Left ventricle myocardium inferior (tissue), 1 donor: Measurements from ENCODE around the gene SERPINB10. TPM values are rescaled to one million over a fixed set of nuclear protein-coding genes. Genes with fewer than 3 reads are reported as not detected.

Experiments used
- DNase-seq: peaks from one replicate; pipeline ENCODE4 v3.0.0-alpha.2; 2020
- H3K27ac ChIP-seq: fragments of 200-600 bp; replicated peaks from 2 replicates; pipeline ENCODE4 v1.8.0; 2021
- H3K27me3 ChIP-seq: fragments of 200-600 bp; 2 replicates; pipeline ENCODE4 v1.8.0; 2021; ENCODE audit warnings: low read depth
- H3K36me3 ChIP-seq: fragments of 200-600 bp; 2 replicates; pipeline ENCODE4 v1.8.0; 2021
- H3K4me1 ChIP-seq: fragments of 200-600 bp; 2 replicates; pipeline ENCODE4 v1.8.0; 2021
- H3K4me3 ChIP-seq: fragments of 200-600 bp; 2 replicates; pipeline ENCODE4 v1.8.0; 2021; ENCODE audit warnings: mild to moderate bottlenecking, moderate library complexity
- H3K9me3 ChIP-seq: fragments of 200-600 bp; replicated peaks from 2 replicates; pipeline ENCODE4 v1.8.0; 2021
- CTCF ChIP-seq: fragments of 200-600 bp; IDR thresholded peaks from 2 replicates; pipeline ENCODE4 v1.8.0; 2021; ENCODE audit warnings: antibody characterized with exemption, mild to moderate bottlenecking, borderline replicate concordance
- intact Hi-C: fragments of 100-400 bp; cut with micrococcal nuclease; formaldehyde crosslinking; loops from one replicate; pipeline ENCODE4 v1.11.0; 2022
- total RNA-seq: library from RNA; stranded (reverse); fragmentation: NEBNext Ultra II Directional; extraction: Animal tissue kit (Norgen Biotek cat#: 25700); gene quantifications from one replicate; pipeline ENCODE4 v1.2.1, GENCODE V29; 2021
- donor health status: DM: no; HTN: yes; CAD: no; lungs with severe emphysema.

The SERPINB10 gene
- total RNA-seq, 1 donor from 2014 or later, result not detected

- no peak for DNase-seq
- Histone ChIP-seq H3K27ac (no peak overlapping the region), H3K27me3 (peaks cover 14% of the 10 kb centered on the region), H3K4me1 (peaks cover 14% of the 10 kb centered on the region), H3K36me3 (no peaks in the 10 kb centered on the region), H3K4me3 (no peak overlapping the region), H3K9me3 (no peaks in the 10 kb centered on the region)
- TF ChIP-seq CTCF, result no peak
- intact Hi-C loops, result no loop called here
Measured at GRCh38 chr18:63965716-63966330, 58.1 kb downstream of the SERPINB10 start.

GRCh38 chr18:63969942-63970808 lies 62.4 kb downstream of the SERPINB10 start, which contains the start of gene SERPINB8:
Gene SERPINB8 (plus strand): TSS chr18:63970081. CDS start chr18:63978309, 8,228 bp downstream.
- Histone ChIP-seq H3K27me3 (no peaks in the 10 kb centered on the region), H3K4me3 (peak within 1 kb of the TSS; percentile 90), H3K9me3 (no peaks in the 10 kb centered on the region), H3K4me1 (peaks cover 19% of the 10 kb centered on the region), H3K36me3 (no peaks in the 10 kb centered on the region), H3K27ac (peak within 1 kb of the TSS; percentile 95)
- peak; percentile 93 for DNase-seq
- intact Hi-C loops, result no loop called here
- TF ChIP-seq CTCF, result no peak

GRCh38 chr18:63970809-63971205 lies 63.0 kb downstream of the SERPINB10 start:
- DNase-seq, result peak; percentile 41
- no peaks in the 10 kb centered on the region for H3K36me3 ChIP-seq
- intact Hi-C loops, result no loop called here

GRCh38 chr18:63971320-63972001 lies 63.7 kb downstream of the SERPINB10 start:
- no peak for TF ChIP-seq CTCF
- Histone ChIP-seq H3K27ac (peak overlapping the region; percentile 95), H3K27me3 (no peaks in the 10 kb centered on the region), H3K9me3 (no peaks in the 10 kb centered on the region), H3K4me3 (peak overlapping the region; percentile 90), H3K4me1 (peaks cover 19% of the 10 kb centered on the region), H3K36me3 (no peaks in the 10 kb centered on the region)
- intact Hi-C loops, result no loop called here
- DNase-seq, result no peak

More at GRCh38 chr18:63970809-63971205, 63.0 kb downstream of the SERPINB10 start:
- Histone ChIP-seq H3K9me3 (no peaks in the 10 kb centered on the region), H3K27ac (peak overlapping the region; percentile 95), H3K4me3 (peak overlapping the region; percentile 90), H3K27me3 (no peaks in the 10 kb centered on the region), H3K4me1 (peaks cover 19% of the 10 kb centered on the region)
- TF ChIP-seq CTCF, result no peak

- TF ChIP-seq CTCF, result no peak
- no peak for DNase-seq
- Histone ChIP-seq H3K27me3 (no peaks in the 10 kb centered on the region), H3K4me3 (no peak overlapping the region), H3K36me3 (no peaks in the 10 kb centered on the region), H3K27ac (no peak overlapping the region), H3K4me1 (peaks cover 19% of the 10 kb centered on the region), H3K9me3 (no peaks in the 10 kb centered on the region)
- intact Hi-C loops, result no loop called here
Measured at GRCh38 chr18:63972002-63972376, 64.2 kb downstream of the SERPINB10 start.
